MCF 10A (cell line): ENCODE measurements around the gene GSAP. TPM values are rescaled to one million over a fixed set of nuclear protein-coding genes. Genes with fewer than 3 reads are reported as not detected.

Experiments
- BruUV-seq: library from RNA; stranded (reverse); fragments of 400-500 nt; replicated peaks from 2 replicates; lab custom pipeline; 2021; lab: Mats Ljungman, UMichigan
- CTCF ChIA-PET: fragments of 300-600 bp; sonication (Branson Sonifier 250); formaldehyde crosslinking; extraction: SDS; loops from one replicate; lab custom pipeline; 2021; ENCODE audit warnings: antibody characterized with exemption, inconsistent platforms; lab: Yijun Ruan, JAX
- POLR2A ChIA-PET: fragments of 300-600, 350-650 bp; sonication (Branson Sonifier 250); formaldehyde crosslinking; extraction: SDS; loops from one replicate; lab custom pipeline; 2020; ENCODE audit warnings: antibody characterized with exemption, inconsistent platforms; lab: Yijun Ruan, JAX
- DNase-seq: peaks from one replicate; pipeline ENCODE4 v3.0.0-alpha.2; 2018; ENCODE audit not compliant: unreplicated experiment
- H3K27ac Mint-ChIP-seq: one replicate; pipeline ENCODE4 v1.8.0; 2022; ENCODE audit warnings: mild to moderate bottlenecking, low read depth, mixed read lengths; ENCODE audit not compliant: unreplicated experiment
- H3K27me3 Mint-ChIP-seq: one replicate; pipeline ENCODE4 v1.8.0; 2022; ENCODE audit warnings: mixed read lengths; ENCODE audit not compliant: insufficient read depth, unreplicated experiment
- H3K36me3 Mint-ChIP-seq: one replicate; pipeline ENCODE4 v1.8.0; 2022; ENCODE audit warnings: mild to moderate bottlenecking, moderate library complexity, mixed read lengths; ENCODE audit not compliant: insufficient read depth, unreplicated experiment
- H3K4me1 Mint-ChIP-seq: one replicate; pipeline ENCODE4 v1.8.0; 2022; ENCODE audit warnings: mixed read lengths; ENCODE audit not compliant: insufficient read depth, unreplicated experiment
- H3K4me3 Mint-ChIP-seq: one replicate; pipeline ENCODE4 v1.8.0; 2022; ENCODE audit warnings: mild to moderate bottlenecking, moderate library complexity, mixed read lengths; ENCODE audit not compliant: unreplicated experiment
- H3K9me3 Mint-ChIP-seq: one replicate; pipeline ENCODE4 v1.8.0; 2022; ENCODE audit warnings: mixed read lengths; ENCODE audit not compliant: unreplicated experiment
- CTCF ChIP-seq: fragments of 200-600 bp; IDR thresholded peaks from one replicate; pipeline ENCODE4 v1.8.0; 2022; ENCODE audit warnings: antibody characterized with exemption, mild to moderate bottlenecking; ENCODE audit not compliant: unreplicated experiment
- intact Hi-C: fragments of 100-400 bp; cut with micrococcal nuclease; formaldehyde crosslinking; loops from 2 replicates; pipeline ENCODE4 v1.14.1; 2022
- total RNA-seq: library from RNA; stranded (reverse); gene quantifications from 2 replicates; pipeline ENCODE4 v1.2.3, GENCODE V29; 2022

GSAP gene
- total RNA-seq, 1 experiment from 2014 or later, result 13.7 TPM

- DNase-seq, result no peak
- intact Hi-C loops, result no loop called here
- ChIA-PET POLR2A (no interaction called here), CTCF (interaction anchor here (1.1 kb wide), 1 partner anchor 86 kb away, joined by 3 read pairs; no protein-coding TSS in a partner anchor)
- H3K36me3 Mint-ChIP-seq, result no peaks in the 10 kb centered on the region
- TF ChIP-seq CTCF, result no peak
- peaks cover 5% of the 10 kb centered on the region for H3K4me1 Mint-ChIP-seq
- no TSS peak for BruUV-seq
- H3K27me3 Mint-ChIP-seq, result no peaks in the 10 kb centered on the region
- no peaks in the 10 kb centered on the region for H3K9me3 Mint-ChIP-seq
- H3K4me3 Mint-ChIP-seq, result no peak overlapping the region
- H3K27ac Mint-ChIP-seq, result no peak overlapping the region
Observed at GRCh38 chr7:77353407-77353721, 62.8 kb downstream of the GSAP start.

- Mint-ChIP-seq H3K36me3 (no peaks in the 10 kb centered on the region), H3K4me3 (no peak overlapping the region), H3K9me3 (no peaks in the 10 kb centered on the region), H3K4me1 (peaks cover 9% of the 10 kb centered on the region), H3K27ac (no peak overlapping the region), H3K27me3 (no peaks in the 10 kb centered on the region)
- CTCF ChIA-PET, result interaction anchor here (0.9 to 1.1 kb wide), 2 partner anchors 25 to 87 kb away, joined by 3 to 6 read pairs; no protein-coding TSS in a partner anchor
- no TSS peak for BruUV-seq
- TF ChIP-seq CTCF, result no peak
- intact Hi-C loops, result no loop called here
- DNase-seq, result no peak
- POLR2A ChIA-PET, result no interaction called here
Observed at GRCh38 chr7:77352665-77353406, 63.3 kb downstream of the GSAP start.

GRCh38 chr7:77351539-77352004 lies 64.6 kb downstream of the GSAP start:
- H3K9me3 Mint-ChIP-seq, result no peaks in the 10 kb centered on the region
- no peak for TF ChIP-seq CTCF
- H3K4me1 Mint-ChIP-seq, result peaks cover 9% of the 10 kb centered on the region
- H3K27me3 Mint-ChIP-seq, result no peaks in the 10 kb centered on the region
- intact Hi-C loops, result no loop called here
- H3K27ac Mint-ChIP-seq, result no peak overlapping the region
- ChIA-PET CTCF (interaction anchor here (0.7 kb wide), 1 partner anchor 909 kb away, joined by 3 read pairs; no protein-coding TSS in a partner anchor), POLR2A (no interaction called here)
- no TSS peak for BruUV-seq
- no peaks in the 10 kb centered on the region for H3K36me3 Mint-ChIP-seq
- no peak overlapping the region for H3K4me3 Mint-ChIP-seq
- DNase-seq, result no peak

- Mint-ChIP-seq H3K36me3 (no peaks in the 10 kb centered on the region), H3K4me3 (no peak overlapping the region), H3K27me3 (no peaks in the 10 kb centered on the region), H3K27ac (no peak overlapping the region), H3K9me3 (no peaks in the 10 kb centered on the region), H3K4me1 (peaks cover 9% of the 10 kb centered on the region)
- no TSS peak for BruUV-seq
- POLR2A ChIA-PET, result interaction anchor here (0.6 kb wide), 2 partner anchors 21 to 580 kb away, joined by 3 read pairs; no protein-coding TSS in a partner anchor
- DNase-seq, result no peak
- intact Hi-C loops, result no loop called here
- CTCF ChIA-PET, result interaction anchor here (0.7 to 1.4 kb wide), 3 partner anchors 9 to 17 kb away, joined by 3 to 13 read pairs (median 5); no protein-coding TSS in a partner anchor
- TF ChIP-seq CTCF, result no peak
Observed at GRCh38 chr7:77349141-77349540, 67.0 kb downstream of the GSAP start.
